ENCODE results near the gene PSMD8. TPM values are rescaled to one million over a fixed set of nuclear protein-coding genes. Genes with fewer than 3 reads are reported as not detected.

PSMD8 gene
- total RNA-seq, 4 donors from 2014 or later: 190 to 303 (median 296) TPM

DNA sequence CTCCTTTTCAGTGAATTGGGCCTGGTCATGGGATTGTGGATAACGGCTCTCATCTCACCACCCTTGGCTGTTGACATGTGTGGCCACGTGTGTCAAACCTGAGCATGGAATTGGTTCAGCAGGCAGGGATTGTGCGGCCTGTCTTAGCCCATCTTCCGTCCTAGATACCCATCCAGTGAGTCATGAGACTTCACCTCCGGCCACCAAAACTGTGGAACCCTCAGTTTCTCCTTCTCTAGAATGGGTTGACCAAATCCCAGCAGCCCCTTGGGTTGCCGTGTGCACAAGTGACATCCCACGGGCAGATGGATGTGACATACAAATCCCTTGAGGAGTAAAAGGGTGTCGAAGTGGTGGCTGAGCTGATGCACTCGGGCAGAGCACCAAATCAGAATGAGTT lies 6.8 kb downstream of the PSMD8 start:
- H3K9me3 ChIP-seq: no peaks in the 10 kb centered on the region
- no peak for TF ChIP-seq POLR2AphosphoS5 (IDR thresholded peaks at IDR 0.05)
- TF ChIP-seq POLR2A (IDR thresholded peaks at IDR 0.05): no peak
- no peak for TF ChIP-seq EP300 (IDR thresholded peaks at IDR 0.05)
- TF ChIP-seq, protein P1, sequence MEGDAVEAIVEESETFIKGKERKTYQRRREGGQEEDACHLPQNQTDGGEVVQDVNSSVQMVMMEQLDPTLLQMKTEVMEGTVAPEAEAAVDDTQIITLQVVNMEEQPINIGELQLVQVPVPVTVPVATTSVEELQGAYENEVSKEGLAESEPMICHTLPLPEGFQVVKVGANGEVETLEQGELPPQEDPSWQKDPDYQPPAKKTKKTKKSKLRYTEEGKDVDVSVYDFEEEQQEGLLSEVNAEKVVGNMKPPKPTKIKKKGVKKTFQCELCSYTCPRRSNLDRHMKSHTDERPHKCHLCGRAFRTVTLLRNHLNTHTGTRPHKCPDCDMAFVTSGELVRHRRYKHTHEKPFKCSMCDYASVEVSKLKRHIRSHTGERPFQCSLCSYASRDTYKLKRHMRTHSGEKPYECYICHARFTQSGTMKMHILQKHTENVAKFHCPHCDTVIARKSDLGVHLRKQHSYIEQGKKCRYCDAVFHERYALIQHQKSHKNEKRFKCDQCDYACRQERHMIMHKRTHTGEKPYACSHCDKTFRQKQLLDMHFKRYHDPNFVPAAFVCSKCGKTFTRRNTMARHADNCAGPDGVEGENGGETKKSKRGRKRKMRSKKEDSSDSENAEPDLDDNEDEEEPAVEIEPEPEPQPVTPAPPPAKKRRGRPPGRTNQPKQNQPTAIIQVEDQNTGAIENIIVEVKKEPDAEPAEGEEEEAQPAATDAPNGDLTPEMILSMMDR (IDR thresholded peaks at IDR 0.05): no peak
- H3K27ac ChIP-seq: no peak overlapping the region
- H3K4me3 ChIP-seq: no peak overlapping the region
- no peaks in the 10 kb centered on the region for H3K27me3 ChIP-seq
- peaks cover 29% of the 10 kb centered on the region for H3K4me1 ChIP-seq
- H3K36me3 ChIP-seq: peaks cover 73% of the 10 kb centered on the region
- WGBS: 94% methylated on average over 8 of the region's 9 CpGs
- no peak for DNase-seq (ENCODE audit: low spot score in 2 of 2)

DNA sequence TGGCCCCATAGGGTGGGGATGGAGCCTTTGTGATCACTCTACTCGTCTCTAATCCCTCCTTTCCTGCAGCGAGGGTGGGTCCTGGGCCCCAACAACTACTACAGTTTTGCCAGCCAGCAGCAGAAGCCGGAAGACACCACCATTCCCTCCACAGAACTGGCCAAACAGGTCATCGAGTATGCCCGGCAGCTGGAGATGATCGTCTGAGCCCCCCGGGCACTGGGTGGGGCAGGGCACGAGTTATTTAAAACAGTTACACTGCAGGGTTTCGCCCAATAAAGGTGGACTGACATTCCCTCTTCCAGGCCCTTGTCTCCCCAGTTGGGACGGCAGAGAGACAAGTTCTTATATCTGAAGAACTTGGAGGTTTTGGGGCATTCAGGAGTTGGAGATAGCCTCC lies 8.8 kb downstream of the PSMD8 start:
- Histone ChIP-seq H3K36me3 (peaks cover 57% of the 10 kb centered on the region), H3K4me1 (peaks cover 33% of the 10 kb centered on the region), H3K27ac (no peak overlapping the region), H3K9me3 (no peaks in the 10 kb centered on the region), H3K4me3 (no peak overlapping the region), H3K27me3 (no peaks in the 10 kb centered on the region)
- TF ChIP-seq POLR2AphosphoS5 (IDR thresholded peaks at IDR 0.05): no peak
- TF ChIP-seq POLR2A (IDR thresholded peaks at IDR 0.05): no peak
- TF ChIP-seq, protein P1 (IDR thresholded peaks at IDR 0.05): no peak
- TF ChIP-seq EP300 (IDR thresholded peaks at IDR 0.05): no peak
- WGBS: 47% methylated on average over 6 of the region's 10 CpGs
- no peak for DNase-seq (ENCODE audit: low spot score in 2 of 2)

DNA sequence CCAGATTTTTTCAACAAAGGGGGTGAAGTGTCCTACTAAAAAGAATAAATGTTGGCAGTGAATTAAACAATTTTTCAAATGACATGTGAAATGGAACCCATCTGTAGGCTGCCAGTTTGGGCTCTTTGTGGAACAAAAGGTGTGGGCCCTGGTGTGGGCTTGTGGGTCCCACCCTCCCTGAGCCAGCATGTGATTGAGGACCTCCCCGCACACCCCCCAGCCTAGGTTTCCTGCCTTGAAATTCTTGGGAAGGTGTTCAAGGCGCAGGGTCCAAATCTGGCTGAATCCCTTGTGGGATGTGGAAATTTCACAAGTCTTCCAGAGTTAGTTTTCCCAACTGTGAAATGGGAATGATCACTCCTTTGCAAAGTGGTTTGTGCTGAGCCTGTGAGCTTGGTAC lies 9.4 kb downstream of the PSMD8 start:
- H3K27me3 ChIP-seq: no peaks in the 10 kb centered on the region
- H3K27ac ChIP-seq: no peak overlapping the region
- no peak overlapping the region for H3K4me3 ChIP-seq
- H3K36me3 ChIP-seq: peaks cover 56% of the 10 kb centered on the region
- H3K4me1 ChIP-seq: peaks cover 39% of the 10 kb centered on the region
- H3K9me3 ChIP-seq: no peaks in the 10 kb centered on the region
- 100% methylated on average over 2 of the region's 2 CpGs for WGBS
- no peak for DNase-seq (ENCODE audit: low spot score in 2 of 2)
- TF ChIP-seq EP300 (IDR thresholded peaks at IDR 0.05) (no peak), POLR2AphosphoS5 (IDR thresholded peaks at IDR 0.05) (no peak)
- TF ChIP-seq, protein P1 (IDR thresholded peaks at IDR 0.05): no peak

DNA sequence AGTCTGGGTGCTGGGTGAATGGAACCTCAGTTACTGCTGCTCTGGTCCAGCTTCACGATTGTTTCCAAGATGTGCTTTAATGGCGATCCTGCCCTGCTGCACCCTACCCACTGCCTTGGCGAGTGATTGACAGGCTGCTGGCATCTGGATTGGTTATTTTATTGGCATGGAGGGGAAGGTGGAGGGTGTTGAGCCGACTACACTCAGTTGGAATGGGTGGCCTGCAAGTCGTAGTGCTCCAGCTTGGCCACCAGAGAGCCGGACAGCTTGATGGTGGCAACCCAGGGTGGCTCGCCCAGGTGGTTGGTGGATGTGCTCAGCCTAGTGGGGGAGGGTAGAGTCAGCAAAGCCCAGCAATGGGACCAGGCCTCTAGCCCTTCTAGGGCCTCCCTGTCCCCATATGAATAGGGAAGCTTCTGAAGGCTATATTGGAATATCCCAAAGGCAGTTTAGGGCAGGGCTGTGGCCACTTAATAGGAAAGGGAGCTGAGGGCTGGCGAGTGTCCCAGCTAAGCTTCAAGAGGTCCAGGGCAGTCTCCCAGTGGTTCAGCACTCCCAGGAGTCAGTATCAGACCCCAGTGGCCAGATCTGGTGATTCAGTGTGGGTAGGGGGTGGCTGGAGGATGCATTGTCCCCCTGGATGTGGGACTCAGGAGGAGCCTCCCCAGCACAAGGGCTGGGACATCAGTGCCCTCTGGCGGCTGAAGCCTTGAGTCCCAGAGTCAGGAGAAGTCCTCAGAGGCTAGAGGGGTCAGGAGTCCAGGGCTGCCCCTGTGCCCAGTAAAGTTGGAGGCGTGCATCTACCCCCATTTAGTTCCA lies 10.0 kb downstream of the PSMD8 start:
- H3K36me3 ChIP-seq: peaks cover 50% of the 10 kb centered on the region
- no peaks in the 10 kb centered on the region for H3K27me3 ChIP-seq
- DNase-seq (ENCODE audit: low spot score in 2 of 2): no peak
- H3K27ac ChIP-seq: no peak overlapping the region
- H3K4me3 ChIP-seq: no peak overlapping the region
- TF ChIP-seq, protein P1 (IDR thresholded peaks at IDR 0.05): no peak
- TF ChIP-seq POLR2AphosphoS5 (IDR thresholded peaks at IDR 0.05): no peak
- no peak for TF ChIP-seq POLR2A (IDR thresholded peaks at IDR 0.05)
- TF ChIP-seq EP300 (IDR thresholded peaks at IDR 0.05): no peak
- peaks cover 46% of the 10 kb centered on the region for H3K4me1 ChIP-seq
- 78% methylated on average over 7 of the region's 10 CpGs for WGBS
- H3K9me3 ChIP-seq: no peaks in the 10 kb centered on the region

DNA sequence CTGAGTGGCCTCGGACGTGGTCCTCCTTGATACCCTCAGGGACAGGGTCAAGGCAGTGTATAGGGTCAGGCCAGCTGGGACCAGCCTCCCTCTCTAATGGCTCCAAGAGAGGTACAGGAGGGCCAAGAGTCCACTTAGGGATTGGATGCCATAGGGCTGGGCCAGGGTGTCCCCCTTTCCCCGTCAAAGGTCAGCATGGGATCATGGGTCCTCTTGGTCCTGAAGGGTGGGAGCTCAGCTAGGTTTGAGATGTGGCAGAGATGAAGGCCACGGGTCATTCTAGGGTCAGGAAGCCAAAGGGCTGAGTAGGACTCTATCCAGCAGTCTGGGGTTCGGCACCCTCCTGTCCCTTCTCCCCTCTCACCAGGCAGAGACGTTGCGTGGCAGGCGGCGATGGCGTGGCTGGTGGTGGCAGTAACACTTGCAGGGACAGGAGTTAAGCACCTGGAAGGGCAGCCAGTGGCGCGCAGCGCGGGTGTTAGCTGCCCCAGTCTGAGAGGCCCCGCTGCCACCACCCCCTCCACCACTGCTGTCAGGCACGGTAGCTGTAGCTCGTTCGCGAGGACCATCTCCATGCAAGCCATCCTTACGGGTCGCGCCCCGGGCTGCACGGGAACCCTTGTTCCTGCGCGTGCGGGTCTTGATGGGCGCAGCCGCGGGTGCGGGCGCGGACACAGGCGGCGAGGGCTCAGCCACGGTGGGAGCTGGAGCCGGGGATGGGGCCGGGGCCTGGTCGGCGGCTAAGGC lies 10.9 kb downstream of the PSMD8 start:
- WGBS: 87% methylated on average over 32 of the region's 40 CpGs
- DNase-seq (ENCODE audit: low spot score in 2 of 2): no peak
- Histone ChIP-seq H3K4me3 (no peak overlapping the region), H3K36me3 (peaks cover 42% of the 10 kb centered on the region), H3K27me3 (no peaks in the 10 kb centered on the region), H3K4me1 (peaks cover 50% of the 10 kb centered on the region), H3K27ac (no peak overlapping the region), H3K9me3 (no peaks in the 10 kb centered on the region)
- TF ChIP-seq EP300 (IDR thresholded peaks at IDR 0.05) (no peak), POLR2AphosphoS5 (IDR thresholded peaks at IDR 0.05) (no peak), POLR2A (IDR thresholded peaks at IDR 0.05) (no peak)
- TF ChIP-seq, protein P1 (IDR thresholded peaks at IDR 0.05): no peak
